ENCODE data around the gene MRPL50.
"Not testable (repeated sequence)": the region's sequence is repeated elsewhere in the genome, so short reads cannot be mapped to it uniquely, and the experiment has no call there.

MRPL50 gene

DNA sequence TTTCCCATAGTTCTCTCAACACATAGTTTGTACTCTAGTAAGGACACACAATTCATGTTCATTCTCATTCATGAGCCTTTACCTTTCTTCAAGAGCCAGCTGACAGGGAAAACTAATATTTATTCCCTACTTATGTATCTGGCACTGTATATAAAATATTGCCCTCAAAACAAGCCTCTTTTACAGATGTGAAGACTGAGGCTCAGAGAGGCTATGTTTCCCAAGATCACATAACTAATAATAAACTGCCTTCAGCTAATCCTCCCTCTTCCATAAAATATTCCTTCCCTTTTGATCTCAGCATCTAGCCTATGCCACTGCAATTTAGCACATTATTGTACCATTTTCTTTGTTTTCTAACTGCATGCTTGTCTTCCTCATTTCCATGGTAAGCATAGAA lies 19.0 kb upstream of the MRPL50 start:
- no peak for ATAC-seq

DNA sequence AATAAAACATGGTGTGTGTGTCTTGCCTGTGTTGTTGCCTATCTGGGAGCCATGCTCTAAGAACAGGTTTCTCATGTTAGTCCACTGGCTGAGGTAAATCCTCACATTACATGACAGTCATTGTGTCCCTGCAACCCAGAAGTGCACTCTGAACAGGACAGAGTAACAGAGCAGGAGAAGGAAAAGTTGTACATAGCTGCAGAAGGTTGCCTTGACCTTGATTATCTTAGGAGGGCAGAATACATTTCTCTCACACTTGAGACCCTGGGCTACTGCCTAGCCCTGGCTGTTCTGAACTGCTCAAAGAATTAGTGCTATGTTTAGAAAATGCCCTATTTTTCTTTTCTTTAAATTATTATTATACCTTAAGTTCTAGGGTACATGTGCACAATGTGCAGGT lies 17.2 kb upstream of the MRPL50 start:
- ATAC-seq: no peak

DNA sequence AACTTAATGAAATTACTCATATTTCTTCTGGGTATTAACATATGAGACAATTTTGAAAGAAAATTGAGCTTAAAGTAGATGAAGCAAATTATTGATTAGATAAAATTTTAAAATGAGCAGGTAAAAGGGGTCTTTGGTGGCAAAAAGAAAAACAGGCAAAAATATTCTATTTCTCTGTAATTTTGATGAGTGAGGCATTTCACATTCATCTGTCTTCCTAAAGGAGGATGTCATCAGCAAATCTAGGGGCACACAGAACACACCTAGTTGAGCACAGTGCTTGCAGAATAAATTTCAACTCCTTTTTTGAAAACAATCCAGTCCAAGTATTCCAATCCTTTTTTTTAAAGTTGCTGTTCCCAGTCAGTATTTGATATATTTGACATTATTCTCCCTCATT lies 16.4 kb upstream of the MRPL50 start:
- ATAC-seq: no peak

DNA sequence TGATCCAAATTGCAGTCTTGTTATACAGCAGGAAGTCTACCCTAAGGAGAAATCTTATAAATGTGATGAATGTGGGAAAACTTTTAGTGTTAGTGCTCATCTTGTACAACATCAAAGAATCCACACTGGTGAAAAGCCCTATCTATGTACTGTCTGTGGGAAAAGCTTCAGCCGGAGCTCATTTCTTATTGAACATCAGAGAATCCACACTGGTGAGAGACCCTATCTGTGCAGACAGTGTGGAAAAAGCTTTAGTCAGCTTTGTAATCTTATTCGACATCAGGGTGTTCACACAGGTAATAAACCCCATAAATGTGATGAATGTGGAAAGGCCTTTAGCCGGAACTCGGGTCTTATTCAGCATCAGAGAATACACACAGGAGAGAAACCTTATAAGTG lies 10.7 kb upstream of the MRPL50 start:
- ATAC-seq: no peak

DNA sequence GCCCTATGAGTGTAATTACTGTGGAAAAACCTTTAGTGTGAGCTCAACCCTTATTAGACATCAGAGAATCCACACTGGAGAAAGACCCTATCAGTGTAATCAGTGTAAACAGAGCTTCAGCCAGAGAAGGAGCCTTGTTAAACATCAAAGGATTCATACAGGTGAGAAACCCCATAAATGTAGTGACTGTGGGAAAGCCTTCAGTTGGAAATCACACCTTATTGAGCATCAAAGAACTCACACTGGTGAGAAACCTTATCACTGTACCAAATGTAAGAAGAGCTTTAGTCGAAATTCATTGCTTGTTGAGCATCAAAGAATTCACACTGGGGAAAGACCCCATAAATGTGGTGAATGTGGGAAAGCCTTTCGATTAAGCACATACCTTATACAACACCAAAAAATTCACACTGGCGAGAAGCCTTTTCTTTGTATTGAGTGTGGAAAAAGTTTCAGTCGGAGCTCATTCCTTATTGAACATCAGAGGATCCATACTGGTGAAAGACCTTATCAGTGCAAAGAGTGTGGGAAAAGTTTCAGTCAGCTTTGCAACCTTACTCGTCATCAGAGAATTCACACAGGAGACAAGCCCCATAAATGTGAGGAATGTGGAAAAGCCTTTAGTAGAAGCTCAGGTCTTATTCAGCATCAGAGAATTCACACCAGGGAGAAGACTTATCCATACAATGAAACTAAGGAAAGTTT lies 10.1 kb upstream of the MRPL50 start:
- ATAC-seq: no peak

DNA sequence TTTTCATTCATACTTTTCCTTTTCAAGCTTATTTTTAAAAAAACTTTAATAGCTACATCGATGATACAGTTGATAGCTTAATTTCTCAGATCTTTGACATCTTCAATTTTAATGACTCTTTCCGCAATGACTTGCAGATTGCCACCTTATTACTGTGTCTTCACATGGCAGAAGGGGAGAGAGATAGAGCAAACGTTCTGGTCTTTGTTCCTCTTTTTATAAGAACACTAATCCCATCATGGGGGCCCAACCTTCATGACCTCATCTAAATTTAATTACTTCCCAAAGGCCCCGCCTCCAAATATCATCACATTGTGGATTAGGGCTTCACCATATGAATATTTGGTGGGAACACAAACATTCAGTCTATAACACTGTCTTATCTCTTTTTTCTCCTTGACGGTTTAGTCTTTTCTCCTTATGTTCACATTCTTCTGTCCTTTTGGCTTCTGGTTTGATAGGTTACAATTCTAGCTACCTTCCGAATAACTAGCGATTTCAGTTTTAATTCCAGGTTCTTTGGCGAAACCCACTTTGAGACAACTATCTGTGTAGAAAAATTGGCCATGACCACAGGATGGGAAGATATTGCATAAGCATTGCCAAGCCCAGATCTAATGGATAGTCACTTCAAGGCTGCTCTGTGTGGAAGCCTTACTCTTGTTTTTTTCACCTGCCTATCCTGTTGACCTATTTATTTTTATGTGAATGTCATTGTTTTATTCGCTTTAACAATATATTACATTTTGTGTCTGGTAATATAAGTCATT lies 5.3 kb upstream of the MRPL50 start:
- ATAC-seq: no peak

DNA sequence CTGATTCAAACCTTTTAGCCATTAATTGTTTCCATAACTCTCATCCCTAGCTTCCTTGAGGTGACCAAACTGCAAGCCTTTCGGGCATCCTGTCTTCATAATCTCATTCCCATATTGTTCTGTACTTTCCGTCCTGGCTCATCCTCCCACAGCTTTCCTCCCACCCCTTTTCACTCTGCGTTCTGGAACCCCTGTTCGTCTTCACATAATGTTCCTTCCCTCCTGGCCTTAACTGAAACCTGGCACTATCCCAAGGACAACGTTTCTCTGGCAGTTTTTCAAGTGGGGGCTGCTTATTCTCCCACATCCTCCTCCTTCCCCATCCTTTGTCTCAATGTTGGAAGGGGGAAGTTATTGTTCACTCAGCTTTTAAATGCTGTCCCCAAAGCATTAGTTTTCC lies 1.7 kb upstream of the MRPL50 start:
- no peak for ATAC-seq

DNA sequence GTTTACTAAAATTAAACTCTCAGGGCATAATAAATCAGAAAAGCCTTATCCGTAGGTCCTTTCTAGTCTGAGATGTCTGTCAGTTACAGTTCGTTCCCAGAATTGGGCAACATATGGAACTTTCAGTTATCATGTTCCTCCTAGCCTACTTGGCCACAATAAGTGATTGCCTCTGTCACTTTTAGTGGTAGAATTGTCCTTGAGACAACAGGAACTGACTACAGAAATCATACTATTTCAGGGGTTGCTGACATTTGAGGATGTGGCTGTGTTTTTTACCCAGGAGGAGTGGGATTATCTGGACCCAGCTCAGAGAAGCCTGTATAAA lies 1.2 kb upstream of the MRPL50 start:
- ATAC-seq: no peak

DNA sequence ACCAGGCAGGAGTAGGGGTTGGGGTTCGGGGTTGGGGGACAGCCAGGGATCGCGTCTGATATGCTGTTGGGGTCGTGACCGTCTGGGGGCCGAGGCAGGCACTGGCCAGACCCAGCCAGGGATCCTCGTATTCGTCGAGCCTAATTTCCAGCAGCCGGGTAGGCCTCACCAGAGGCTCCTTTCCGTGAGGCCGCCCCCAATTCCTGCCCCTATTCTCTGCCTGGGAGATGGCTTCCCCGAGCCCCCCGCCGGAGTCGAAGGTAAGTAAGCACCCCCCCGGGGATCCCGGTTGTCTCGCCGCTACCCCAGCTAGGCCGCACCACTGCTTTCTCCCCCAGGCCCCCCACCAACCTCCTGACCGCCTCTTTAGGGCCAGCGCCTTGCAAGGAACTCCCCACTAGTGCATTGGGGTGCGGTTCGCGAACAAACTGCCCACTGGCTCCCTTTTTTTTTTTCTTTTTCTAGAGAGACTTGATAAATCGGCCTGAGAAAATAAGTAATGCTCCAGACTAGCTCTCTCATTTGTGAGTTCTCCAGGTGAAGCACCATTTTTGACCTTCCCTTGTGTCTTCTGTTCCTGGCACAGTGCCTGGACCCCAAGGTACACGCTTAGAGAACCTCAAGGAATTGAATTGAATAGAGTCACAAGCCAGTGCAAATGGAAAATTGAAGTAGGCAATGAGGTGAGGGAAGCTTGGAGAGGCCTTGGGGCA lies 668 bp upstream of the MRPL50 start:
- ATAC-seq: no peak

DNA sequence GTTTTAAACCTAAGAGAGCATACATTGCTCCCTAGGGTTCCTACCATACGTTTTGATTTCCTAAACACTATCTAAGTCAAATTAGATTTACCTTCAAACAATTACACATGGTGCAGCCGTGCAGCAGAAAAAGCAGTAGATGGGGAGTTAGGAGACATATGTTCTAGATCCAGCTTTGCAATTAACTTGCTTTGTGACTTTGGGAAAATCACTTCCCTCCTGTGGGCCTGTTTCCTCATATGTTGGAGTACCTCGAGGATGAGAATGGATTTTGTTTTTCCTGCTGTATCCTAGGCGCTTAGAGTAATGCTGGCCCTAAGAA lies 711 bp downstream of the MRPL50 start:
- ATAC-seq: no peak

DNA sequence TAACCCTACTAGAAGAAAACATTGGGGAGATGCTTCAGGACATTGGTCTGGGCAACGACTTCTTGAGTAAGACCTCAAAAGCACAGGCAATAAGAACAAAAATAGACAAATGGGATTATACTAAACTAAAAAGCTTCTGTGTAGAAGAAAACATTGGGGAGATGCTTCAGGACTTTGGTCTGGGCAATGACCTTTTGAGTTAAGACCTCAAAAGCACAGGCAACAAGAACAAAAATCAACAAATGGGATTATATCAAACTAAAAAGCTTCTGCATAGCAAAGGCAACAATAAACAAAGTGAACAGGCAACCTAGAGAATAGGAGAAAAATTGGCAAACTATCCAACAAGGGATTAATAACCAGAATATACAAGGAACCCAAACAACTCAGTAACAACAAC lies 3.7 kb downstream of the MRPL50 start:
- ATAC-seq: no peak

DNA sequence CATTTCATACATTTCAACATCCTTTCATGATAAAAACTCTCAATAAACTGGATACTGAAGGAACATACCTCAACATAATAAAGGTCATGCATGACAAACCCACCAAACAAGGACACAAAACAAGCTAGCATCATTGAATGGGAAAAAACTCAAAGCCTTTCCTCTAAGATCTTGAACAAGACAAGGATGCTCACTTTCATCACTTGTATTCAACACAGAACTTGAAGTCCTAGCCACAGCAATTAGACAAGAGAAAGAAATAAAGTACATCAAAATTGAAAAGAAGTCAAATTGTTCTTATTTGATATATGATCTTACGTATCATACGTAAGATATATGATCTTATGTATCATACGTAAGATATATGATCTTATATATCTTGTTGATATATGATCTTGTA lies 5.3 kb downstream of the MRPL50 start:
- ATAC-seq: no peak

DNA sequence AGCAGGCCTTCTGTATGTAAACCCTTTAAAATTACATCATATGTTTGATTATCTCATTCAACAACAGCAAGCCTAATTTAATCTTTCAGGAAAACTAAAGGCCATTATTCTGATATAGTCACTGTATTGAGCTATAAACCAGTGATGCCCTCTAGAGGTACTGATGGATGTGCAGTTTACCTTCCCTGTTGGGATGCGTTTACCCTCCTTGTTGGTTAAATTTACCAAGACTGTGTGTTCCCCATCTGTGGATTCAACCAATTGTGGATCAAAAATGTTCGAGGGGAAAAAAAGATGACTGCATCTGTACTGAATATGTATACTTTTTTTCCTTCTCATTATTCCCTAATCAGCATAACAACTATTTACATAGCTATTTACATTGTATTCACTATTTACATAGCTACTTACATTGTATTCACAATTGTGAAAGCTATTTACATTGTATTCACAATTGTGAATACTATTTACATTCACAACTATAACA lies 9.9 kb downstream of the MRPL50 start:
- no peak for ATAC-seq

DNA sequence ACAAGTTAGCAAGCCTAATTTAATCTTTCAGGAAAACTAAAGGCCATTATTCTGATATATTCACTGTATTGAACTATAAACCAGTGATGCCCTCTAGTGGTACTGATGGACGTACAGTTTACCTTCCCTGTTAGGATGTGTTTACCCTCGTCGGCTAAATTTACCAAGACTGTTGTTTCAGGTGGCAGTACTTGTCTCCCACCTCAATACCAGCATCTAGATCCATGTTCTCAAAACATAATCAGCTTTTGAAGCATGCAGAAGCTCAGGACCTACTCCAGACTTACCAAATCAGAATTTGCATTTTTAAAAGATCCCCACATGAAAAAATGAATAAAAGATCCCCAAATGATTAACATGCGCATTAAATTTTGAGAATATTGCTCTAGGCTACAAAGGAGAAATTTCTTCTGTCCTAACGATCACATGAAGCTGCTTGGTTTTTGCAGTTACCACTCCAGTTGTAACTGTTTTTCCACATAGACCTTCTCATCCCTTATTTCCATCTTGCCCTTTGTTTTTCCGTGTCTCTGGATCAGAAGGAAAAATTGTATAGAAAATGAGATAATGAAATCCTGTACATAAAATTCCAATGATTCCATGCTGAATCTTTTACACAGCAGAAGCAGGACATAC lies 10.4 kb downstream of the MRPL50 start:
- ATAC-seq: peak; percentile 55 to 56

DNA sequence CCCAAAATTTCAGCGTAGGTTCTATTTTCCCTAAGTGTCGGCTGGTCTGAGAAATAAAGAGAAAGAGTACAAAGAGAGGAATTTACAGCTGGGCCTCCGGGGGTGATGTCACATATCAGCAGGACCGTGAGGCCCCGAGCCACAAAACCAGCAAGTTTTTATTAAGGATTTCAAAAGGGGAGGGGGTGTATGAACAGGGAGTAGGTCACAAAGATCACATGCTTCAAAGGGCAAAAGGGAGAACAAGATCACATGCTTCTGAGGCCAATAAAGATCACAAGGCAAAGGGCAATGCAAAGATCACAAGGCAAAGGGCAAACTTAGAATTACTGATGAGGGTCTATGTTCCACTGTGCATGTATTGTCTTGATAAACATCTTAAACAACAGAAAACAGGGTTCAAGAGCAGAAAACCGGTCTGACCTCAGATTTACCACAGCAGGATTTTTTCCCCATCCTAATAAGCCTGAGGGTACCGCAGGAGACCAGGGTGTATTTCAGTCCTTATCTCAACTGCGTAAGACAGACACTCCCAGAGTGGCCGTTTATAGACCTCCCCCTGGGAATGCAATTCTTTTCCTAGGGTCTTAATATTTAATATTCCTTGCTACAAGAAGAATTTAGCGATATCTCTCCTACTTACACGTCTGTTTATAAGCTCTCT lies 13.4 kb downstream of the MRPL50 start, which contains the start of gene BAAT:
BAAT (minus strand) TSS at position 134 of the 664 bp plus-strand sequence. CDS start 13,602 bp downstream, outside the sequence.
- ATAC-seq: not testable (repeated sequence)

DNA sequence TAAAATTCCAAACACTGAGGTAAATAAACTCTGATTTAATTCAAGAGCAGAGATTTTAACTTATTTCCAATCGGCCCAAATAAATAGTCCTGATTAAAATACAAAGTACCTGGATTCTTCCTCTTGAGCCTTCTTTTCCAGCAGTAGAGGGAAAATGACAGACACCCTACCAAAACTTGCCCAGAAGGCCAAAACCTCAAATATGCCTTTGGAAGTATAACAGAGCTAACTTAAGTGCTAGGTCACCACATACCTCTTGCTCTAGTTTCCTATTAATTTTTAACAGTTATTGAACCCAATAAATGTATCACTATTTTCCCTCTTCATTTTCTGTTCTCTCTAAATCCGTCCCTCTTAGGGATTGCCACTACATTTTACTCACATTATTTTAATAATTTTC lies 15.1 kb downstream of the MRPL50 start:
- no peak for ATAC-seq

DNA sequence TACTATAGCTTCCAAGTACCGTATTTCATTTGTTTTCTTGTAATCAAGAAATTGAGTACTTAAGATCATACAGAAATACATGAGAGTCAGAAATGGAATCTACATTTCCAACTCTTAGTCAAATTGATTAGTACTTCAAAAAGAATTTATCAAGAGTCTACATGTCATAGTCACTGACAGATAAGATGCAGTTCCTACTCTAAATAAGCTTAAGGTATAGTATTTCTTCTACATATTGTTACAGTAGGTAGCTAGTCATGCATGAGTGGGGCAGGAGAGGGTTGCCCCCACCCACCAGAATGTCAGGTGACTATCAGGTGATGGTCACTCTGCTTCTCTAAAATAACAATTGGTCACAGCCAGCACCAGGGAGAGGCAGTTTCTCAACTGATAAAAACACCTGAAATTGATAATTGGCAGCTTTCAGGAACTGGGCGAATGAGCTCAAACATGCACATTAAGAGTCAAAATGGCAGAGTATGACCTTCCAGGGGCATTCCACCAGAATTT lies 16.5 kb downstream of the MRPL50 start:
- ATAC-seq: no peak

DNA sequence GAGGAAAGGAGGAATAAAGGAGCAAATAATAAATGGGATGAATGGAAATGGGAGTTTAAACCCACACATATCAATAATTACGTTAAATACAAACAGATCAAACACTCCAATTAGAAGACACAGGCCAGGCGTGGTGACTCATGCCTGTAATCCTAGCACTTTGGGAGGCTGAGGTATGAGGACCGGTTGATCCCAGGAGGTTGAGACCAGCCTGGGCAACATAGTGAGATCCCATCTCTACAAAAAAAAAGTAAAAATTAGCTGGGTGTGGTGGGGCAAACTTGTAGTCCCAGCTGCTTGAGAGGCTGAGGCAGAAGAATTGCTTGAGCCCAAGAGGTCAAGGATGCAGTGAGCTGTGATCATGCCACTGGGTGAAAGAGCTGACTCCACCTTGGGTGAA lies 17.3 kb downstream of the MRPL50 start:
- ATAC-seq: no peak

DNA sequence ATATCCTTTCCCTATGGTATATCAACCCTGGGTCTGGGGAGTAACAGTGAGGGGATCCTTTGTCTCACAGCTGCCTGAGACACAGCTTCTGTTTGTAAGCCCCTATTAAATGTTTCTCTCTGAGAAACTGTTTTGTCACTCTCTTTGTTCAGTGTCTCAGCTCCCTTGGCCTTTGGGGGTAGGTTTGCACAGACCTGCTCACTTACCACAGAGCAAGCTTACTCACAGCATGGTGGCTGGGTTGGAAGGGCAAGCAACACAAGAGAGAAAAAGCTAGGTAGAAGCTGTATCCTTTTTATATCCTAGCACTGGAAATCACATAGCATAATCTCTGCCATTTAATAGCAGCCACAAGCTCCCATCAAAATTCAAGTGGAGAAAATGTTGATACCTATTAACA lies 18.1 kb downstream of the MRPL50 start:
- no peak for ATAC-seq

DNA sequence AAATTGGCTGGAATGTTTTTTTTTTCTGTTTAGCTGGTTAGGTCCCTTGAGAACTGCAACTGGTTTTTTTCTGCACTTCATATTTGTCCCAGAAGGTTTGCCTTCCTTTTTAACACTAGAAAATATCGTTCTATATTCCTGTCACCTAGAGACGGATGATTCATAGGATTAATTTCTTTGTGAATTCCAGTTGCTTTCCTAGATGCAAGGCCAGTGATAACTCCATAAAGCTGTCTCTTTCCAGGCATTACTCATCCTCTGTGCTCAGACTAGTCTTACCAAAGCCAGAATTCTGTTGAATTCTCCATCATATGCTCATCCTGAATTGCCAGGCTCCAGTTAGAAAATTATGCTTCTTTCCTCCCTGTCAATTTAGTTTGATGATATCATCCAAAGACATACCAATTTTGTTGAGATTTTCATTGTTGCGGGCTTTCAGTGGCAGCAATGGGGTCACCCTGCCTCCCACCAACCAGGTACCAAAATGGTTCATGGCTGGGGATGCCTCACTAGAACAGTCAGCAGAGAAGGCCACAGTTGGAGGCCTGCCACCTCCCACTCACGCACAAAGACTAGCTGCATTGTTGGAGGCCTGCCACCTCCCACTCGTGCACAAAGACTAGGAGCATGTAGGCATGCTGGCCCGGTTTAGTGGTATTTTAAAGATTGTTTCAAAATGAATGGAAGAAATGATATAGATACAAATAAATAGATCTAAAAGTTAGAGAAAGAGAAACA lies 22.1 kb downstream of the MRPL50 start:
- no peak for ATAC-seq

DNA sequence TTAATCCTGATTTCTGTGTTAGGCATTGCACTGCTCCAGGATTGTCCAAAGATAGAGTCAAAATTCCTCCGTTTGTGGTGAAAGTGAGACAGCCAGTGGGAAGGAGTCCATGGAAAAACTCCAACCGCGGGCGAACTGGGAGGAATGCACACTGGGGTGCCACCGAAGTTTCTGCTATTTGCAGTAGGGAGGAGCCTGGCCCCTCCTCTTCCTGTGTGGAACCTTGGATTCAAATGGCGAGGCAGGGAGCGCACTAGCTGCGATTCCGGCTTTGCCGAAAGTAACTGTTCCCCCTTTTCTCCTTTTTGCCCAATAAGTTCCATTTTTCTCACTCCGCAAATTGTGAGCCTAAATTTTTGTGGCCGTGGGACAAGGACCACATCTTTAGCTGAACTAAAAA lies 22.9 kb downstream of the MRPL50 start:
- ATAC-seq: no peak
